Measurements from ENCODE around the gene MRC2.

MRC2 gene

GRCh38 chr17:62703261-62703775 lies 75.8 kb downstream of the MRC2 start:
- DNase-seq: no peak
- H3K27ac ChIP-seq: peak overlapping the region; percentile 81
- in situ Hi-C loops (cut with HindIII; ENCODE audit: low pct_ligation_motif_present, low sequenced_read_pairs): no loop called here
- H3K27me3 ChIP-seq (replicated peaks): no peaks in the 10 kb centered on the region
- no peaks in the 10 kb centered on the region for H3K36me3 ChIP-seq (replicated peaks)
- peak overlapping the region; percentile 65 for H3K4me3 ChIP-seq (ENCODE audit: low read depth, low read length)
- no peak for TF ChIP-seq CTCF (IDR thresholded peaks at IDR 0.05; ENCODE audit: low read depth, low read length, missing control alignments)

- in situ Hi-C loops (cut with HindIII; ENCODE audit: low pct_ligation_motif_present, low sequenced_read_pairs): no loop called here
- peak; percentile 70 for TF ChIP-seq CTCF (IDR thresholded peaks at IDR 0.05; ENCODE audit: low read depth, low read length, missing control alignments)
- H3K27ac ChIP-seq: peak overlapping the region; percentile 81
Measured at GRCh38 chr17:62703776-62704380, 76.4 kb downstream of the MRC2 start.

GRCh38 chr17:62704381-62704971 lies 77.0 kb downstream of the MRC2 start:
- in situ Hi-C loops (cut with HindIII; ENCODE audit: low pct_ligation_motif_present, low sequenced_read_pairs): no loop called here
- Histone ChIP-seq H3K4me3 (ENCODE audit: low read depth, low read length) (peak overlapping the region; percentile 65), H3K27me3 (replicated peaks) (no peaks in the 10 kb centered on the region), H3K36me3 (replicated peaks) (no peaks in the 10 kb centered on the region), H3K27ac (peak overlapping the region; percentile 81)
- DNase-seq: peak; percentile 34
- no peak for TF ChIP-seq CTCF (IDR thresholded peaks at IDR 0.05; ENCODE audit: low read depth, low read length, missing control alignments)

More at GRCh38 chr17:62703776-62704380, 76.4 kb downstream of the MRC2 start:
- DNase-seq: no peak
- Histone ChIP-seq H3K4me3 (ENCODE audit: low read depth, low read length) (peak overlapping the region; percentile 65), H3K27me3 (replicated peaks) (no peaks in the 10 kb centered on the region), H3K36me3 (replicated peaks) (no peaks in the 10 kb centered on the region)

GRCh38 chr17:62705156-62705777 lies 77.8 kb downstream of the MRC2 start:
- in situ Hi-C loops (cut with HindIII; ENCODE audit: low pct_ligation_motif_present, low sequenced_read_pairs): no loop called here
- Histone ChIP-seq H3K4me3 (ENCODE audit: low read depth, low read length) (peak overlapping the region; percentile 65), H3K36me3 (replicated peaks) (no peaks in the 10 kb centered on the region), H3K27me3 (replicated peaks) (no peaks in the 10 kb centered on the region), H3K27ac (peak overlapping the region; percentile 81)
- DNase-seq: no peak
- no peak for TF ChIP-seq CTCF (IDR thresholded peaks at IDR 0.05; ENCODE audit: low read depth, low read length, missing control alignments)

- H3K27me3 ChIP-seq (replicated peaks): no peaks in the 10 kb centered on the region
- no peak for DNase-seq
- H3K4me3 ChIP-seq (ENCODE audit: low read depth, low read length): peak overlapping the region; percentile 32
- H3K36me3 ChIP-seq (replicated peaks): no peaks in the 10 kb centered on the region
- in situ Hi-C loops (cut with HindIII; ENCODE audit: low pct_ligation_motif_present, low sequenced_read_pairs): no loop called here
- no peak for TF ChIP-seq CTCF (IDR thresholded peaks at IDR 0.05; ENCODE audit: low read depth, low read length, missing control alignments)
- H3K27ac ChIP-seq: no peak overlapping the region
Measured at GRCh38 chr17:62705778-62706597, 78.5 kb downstream of the MRC2 start.

All from brain microvascular endothelial cell (primary cell).